ENCODE results near the gene GTSF1L.

- TF ChIP-seq CTCF (IDR thresholded peaks at IDR 0.05; ENCODE audit: insufficient read depth, low read depth, low read length) (no peak), EZH2 (IDR thresholded peaks at IDR 0.05; ENCODE audit: insufficient read depth, low read length) (no peak)
These were observed 26.7 kb downstream of the GTSF1L start for GRCh38 chr20:43699941-43700565.
